ENCODE results near the gene KMT2B.
"Not testable (repeated sequence)": the region's sequence is repeated elsewhere in the genome, so short reads cannot be mapped to it uniquely, and the experiment has no call there.

Gene KMT2B

DNA sequence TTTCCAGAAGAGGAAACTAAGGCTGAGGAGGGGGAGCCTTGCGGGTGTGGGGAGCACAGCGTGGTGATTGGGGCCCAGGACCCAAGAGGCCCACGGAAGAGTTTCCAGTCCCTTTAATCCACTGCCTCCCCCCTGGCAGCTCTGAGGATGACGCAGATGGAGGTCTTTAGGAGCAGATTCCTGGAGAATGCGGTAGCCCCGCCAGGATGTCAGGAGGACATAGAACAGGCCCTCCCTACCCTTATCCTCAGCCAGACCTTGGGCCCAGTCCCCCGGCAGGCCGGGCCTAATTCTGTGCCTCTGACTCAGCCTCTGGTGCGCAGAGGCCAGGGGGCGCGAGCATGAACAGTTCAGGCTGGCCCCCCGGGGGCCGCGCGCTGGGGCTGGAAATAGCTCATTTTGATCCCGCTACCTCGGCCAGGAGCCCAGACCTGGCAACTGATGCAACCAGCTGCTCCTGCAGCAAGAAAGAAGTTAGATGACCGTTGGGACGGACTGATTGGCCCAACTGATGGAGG, 39.5 kb downstream of the KMT2B start:
- DNase-seq (ENCODE audit: low read depth): no peak

- DNase-seq (ENCODE audit: low read depth): peak; percentile 95
Measured at GRCh38 chr19:35757749-35758608, 40.2 kb downstream of the KMT2B start, which contains the start of gene PROSER3. Gene PROSER3, plus strand, starts transcription at chr19:35758176. Its CDS starts 40 bp downstream, at chr19:35758216.

- DNase-seq (ENCODE audit: low read depth): no peak
Measured at GRCh38 chr19:35759697-35760096, 41.9 kb downstream of the KMT2B start.

GRCh38 chr19:35760711-35761349, 43.0 kb downstream of the KMT2B start:
- DNase-seq (ENCODE audit: low read depth): no peak

GRCh38 chr19:35764432-35765315, 46.9 kb downstream of the KMT2B start:
- no peak for DNase-seq (ENCODE audit: low read depth)

DNA sequence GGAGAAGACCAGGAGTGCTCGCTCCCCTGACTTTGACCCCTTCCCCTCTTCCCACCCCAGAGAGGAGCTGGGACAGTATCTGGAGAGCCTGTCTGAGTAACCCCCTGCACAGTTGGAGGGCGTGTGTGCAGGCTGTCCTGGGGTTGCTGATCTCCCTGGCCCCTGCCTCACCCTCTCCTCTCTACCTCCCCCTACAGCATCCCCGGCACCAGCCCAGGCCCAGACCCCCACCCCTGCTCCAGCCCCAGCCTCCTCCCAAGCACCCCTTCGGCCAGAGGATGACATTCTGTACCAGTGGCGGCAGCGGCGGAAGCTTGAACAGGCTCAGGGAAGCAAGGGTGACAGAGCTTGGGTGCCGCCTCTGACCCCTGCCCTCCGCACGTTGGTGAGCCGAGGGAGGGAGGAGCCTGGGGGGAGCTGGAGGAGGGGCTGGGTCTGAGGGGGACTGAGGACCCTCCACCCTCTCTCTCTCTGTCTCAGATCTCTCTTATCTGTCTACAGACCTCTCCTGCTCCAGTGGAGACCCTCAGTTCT, 48.8 kb downstream of the KMT2B start:
- no peak for DNase-seq (ENCODE audit: low read depth)

DNA sequence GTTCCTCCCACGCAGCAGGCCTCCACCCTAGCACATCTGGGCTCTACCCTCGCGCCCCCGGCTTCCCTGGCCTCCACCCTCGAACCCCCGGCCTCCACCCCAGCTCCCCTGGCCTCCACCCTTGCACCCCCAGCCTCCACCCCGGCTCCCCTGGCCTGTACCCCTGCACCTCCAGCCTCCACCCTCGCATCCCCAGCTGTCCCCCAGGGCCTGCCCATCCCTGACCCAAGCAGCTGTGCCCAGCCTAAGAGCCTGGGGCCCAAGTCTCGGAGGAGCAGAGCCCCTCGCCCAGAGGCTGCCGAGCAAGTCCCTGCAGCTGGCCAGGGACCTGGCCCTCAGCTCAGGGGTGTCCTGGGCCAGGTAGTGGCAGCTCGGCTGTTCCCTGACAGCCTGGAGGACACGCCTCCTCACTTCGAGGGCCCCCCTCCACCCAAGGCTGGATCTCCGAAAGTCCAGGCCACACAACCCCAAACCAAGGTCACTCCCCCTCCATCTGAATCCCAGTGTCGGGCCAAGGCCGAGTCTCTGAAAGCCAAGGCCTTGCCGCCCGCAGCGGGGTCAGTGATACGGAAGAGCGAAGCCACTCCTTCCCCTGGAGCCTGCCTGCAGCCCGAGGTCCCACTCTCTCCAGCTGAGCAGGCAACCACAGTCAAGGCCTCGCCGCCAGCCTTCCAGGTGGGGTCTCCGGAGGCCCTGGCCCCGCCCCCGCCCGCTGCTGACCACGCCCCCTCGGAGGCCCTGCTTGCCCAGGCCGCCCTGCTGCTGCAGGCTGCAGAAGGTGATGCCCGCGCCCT, 49.7 kb downstream of the KMT2B start:
- no peak for DNase-seq (ENCODE audit: low read depth)

- DNase-seq (ENCODE audit: low read depth): no peak
Measured at GRCh38 chr19:35768082-35768421, 50.2 kb downstream of the KMT2B start.

- not testable (repeated sequence) for DNase-seq (ENCODE audit: low read depth)
Measured at GRCh38 chr19:35772362-35772761, 54.6 kb downstream of the KMT2B start.

GRCh38 chr19:35773020-35773806, 55.4 kb downstream of the KMT2B start:
- DNase-seq (ENCODE audit: low read depth): no peak

DNA sequence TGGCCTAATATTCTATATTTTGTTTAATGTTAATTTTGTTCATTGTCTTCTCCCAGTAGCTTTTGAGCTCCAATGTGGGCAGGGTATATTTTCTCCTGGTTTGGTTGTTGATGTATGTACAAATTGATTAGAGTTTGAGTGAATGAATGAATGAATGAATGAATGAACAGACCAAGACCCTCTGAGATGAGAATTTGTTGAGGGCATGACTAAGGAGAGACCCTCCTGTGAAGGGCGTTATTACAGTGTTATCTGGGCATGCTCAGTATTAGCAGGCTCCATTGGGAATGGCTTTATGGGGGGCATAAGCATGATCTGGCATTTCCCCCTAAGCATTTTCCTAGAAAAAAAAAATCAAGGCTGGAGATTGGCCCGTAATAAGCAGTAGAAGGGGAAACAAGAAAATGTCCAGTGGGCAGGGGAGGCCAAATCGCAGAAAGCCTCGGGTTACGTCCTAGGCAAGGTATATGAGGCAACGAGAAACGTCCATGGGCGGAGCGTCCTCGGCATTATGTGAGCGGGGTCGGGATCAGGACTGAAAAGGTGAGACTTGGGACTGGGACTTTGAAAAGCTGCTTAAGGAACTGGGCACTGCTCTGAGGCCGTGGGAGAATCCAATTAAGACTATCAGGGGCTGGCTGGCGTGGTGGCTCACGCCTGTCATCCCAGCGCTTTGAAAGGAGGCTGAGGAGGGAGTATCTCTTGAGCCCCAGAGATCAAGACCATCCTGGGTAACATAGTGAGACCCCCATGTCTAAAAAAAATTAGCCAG, 56.7 kb downstream of the KMT2B start:
- no peak for DNase-seq (ENCODE audit: low read depth)

- no peak for DNase-seq (ENCODE audit: low read depth)
Measured at GRCh38 chr19:35775046-35775297, 57.2 kb downstream of the KMT2B start.

DNA sequence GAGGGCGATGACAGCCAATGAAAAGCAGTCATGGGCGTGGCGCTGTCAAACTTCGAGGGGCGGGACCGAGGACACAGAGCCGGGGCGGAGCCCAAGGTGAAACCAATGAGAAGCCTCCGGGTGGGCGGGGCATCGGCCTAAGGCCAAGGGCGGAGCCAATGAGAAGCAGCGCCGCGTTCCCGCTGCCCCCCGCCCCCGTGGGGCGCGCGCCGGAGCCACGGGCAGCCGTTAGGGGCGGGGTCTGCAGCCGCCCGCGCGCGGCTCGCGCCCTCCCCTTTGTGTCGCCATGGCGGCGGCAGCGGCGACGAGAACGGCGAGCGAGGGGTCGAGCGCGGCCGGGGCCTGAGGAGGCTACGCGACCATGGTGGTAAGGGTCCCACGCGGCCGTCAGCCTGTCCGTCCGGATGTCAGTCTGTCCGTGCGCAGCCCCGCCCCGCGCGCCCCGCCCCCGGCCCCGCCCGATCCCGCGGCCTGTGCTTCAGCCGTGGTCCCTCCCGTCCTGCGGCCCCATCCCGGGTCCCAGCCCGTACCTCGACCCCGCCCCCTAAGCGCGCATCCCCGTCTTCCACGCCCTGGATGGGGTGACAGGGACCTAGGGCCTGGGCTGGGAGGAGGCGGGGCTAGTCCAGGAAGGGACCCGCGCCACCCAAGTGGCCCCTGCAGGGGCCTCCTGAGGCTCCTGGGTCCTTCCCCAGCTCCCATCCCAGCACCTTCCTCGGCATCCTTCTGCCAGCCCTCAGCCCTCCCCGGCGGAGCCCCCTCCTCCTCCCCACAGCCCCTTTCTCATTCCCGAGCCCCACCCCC, 57.7 kb downstream of the KMT2B start, which contains the start of gene ARHGAP33:
TSS of gene ARHGAP33 (plus strand) at position 267 of the 804 bp plus-strand sequence. CDS start at position 362, 95 bp downstream.
- peak; percentile 96 for DNase-seq (ENCODE audit: low read depth)

DNA sequence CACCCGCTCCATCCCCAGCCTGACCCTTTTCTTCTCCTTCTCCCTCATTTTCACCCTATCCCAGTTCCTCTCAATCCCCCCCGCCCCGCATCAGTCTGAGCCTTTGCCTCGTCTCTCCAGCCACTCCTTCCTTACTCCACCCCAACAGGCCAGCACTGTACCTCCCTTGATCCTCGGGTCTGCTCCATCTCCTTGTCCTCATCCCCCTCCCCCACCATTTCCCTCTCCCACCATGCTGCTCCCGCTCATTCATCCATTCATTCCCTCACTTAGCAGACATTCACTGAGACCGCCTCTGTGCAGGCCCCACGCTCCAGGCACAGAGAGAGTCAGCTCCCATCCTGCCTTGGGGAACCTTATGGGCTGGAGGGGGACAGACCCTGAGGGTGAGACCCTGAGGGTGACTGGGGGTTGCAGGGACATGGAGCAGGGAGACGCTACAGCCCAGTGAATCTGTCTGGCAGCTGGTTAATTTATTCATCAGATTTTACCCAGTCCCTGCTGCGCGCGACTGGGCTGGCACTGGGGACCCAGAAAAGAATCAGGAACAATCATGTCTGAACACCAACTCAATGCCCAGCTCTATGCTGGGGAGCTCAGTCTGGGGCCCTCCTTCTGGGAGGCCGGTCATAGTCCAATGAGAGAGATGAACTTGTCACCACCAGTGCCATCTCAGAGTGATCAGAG, 58.4 kb downstream of the KMT2B start:
- DNase-seq (ENCODE audit: low read depth): no peak

- DNase-seq (ENCODE audit: low read depth): no peak
Measured at GRCh38 chr19:35777086-35777841, 59.5 kb downstream of the KMT2B start.

- no peak for DNase-seq (ENCODE audit: low read depth)
Measured at GRCh38 chr19:35777961-35778360, 60.2 kb downstream of the KMT2B start.

DNA sequence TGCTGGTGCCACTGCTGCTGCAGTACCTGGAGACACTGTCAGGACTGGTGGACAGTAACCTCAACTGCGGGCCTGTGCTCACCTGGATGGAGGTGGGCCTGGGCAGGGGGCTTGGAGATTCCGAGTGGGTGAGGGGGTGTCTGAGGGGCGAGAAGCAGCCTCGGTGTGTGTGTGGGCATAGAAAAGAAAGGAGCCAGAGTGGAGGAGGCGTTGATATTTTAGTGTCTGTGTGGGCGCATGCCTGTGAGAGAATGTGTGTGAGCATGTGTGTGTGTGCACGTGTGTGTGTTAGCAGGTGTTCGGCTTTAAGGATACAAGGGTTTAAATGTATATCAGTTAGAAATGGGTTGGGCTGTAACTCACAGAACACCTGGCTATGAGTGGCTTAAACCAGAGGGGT, 61.2 kb downstream of the KMT2B start:
- no peak for DNase-seq (ENCODE audit: low read depth)

DNA sequence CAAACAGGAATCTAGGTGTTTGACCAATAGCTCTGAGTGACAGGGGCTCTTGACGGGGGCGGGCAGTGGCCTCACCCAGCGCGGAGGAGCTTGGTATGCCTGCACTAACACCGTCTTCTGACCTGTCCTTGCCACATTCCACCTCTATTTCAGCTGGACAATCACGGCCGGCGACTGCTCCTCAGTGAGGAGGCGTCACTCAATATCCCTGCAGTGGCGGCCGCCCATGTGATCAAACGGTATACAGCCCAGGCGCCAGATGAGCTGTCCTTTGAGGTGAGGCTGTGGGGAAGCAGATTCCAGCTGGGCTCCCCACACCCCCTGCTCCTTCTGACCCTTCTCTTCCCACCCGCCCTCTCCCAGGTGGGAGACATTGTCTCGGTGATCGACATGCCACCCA, 62.3 kb downstream of the KMT2B start:
- no peak for DNase-seq (ENCODE audit: low read depth)
